ENCODE data around the gene HMGB1. TPM values are rescaled to one million over a fixed set of nuclear protein-coding genes. Genes with fewer than 3 reads are reported as not detected.

Gene HMGB1
- total and polyA plus RNA-seq, 2 donors from 2014 or later = 247 to 264 TPM

DNA sequence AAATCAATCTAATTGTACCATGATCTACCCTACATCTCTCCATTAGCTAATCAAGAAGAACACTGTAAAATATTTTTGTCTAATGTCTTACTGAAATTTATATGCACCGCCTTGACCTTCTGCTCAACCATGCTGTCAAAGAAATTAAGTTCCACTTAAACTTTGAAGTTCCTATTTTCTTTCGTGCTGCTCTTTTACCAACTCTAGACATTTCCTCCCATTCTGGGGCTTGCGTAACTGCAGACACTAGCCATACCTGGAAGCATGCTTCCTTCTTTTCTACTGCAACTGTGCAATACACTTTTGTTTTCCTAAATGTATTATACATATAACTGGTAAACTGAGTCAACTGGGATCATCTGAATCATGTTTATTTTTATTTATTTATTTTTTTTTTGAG, 51.9 kb downstream of the HMGB1 start:
- Histone ChIP-seq H3K9ac (ENCODE audit: low read length in 3 of 3) (no peak overlapping the region), H3K36me3 (ENCODE audit: control insufficient read depth in 2 of 3, insufficient read depth in 3 of 3, low read length in 3 of 3) (no peaks in the 10 kb centered on the region), H3K4me3 (ENCODE audit: low read length in 3 of 3) (no peak overlapping the region), H3K9me3 (ENCODE audit: control insufficient read depth in 2 of 3, insufficient read depth in 1 of 3, low read length in 3 of 3) (no peaks in the 10 kb centered on the region), H3K27ac (ENCODE audit: low read depth in 2 of 2, low read length in 2 of 2) (no peak overlapping the region), H3K4me1 (ENCODE audit: control insufficient read depth in 2 of 3, insufficient read depth in 2 of 3, low read depth in 1 of 3, low read length in 3 of 3) (peaks cover 0 to 5% (median 0%) of the 10 kb centered on the region in 3 donors), H3K27me3 (ENCODE audit: control insufficient read depth, insufficient read depth, low read length) (no peaks in the 10 kb centered on the region)
- DNase-seq (no peak), FAIRE-seq (no peak)
- intact Hi-C loops (cut with DNase I) = no loop called here
- TF ChIP-seq CTCF (IDR thresholded peaks at IDR 0.05; ENCODE audit: borderline replicate concordance, extremely low read depth, insufficient read depth) = no peak

- peaks cover 0 to 5% (median 2%) of the 10 kb centered on the region in 3 donors for H3K4me1 ChIP-seq (ENCODE audit: control insufficient read depth in 2 of 3, insufficient read depth in 2 of 3, low read depth in 1 of 3, low read length in 3 of 3)
- H3K9ac ChIP-seq (ENCODE audit: low read length in 3 of 3) = no peak overlapping the region
- no peak overlapping the region for H3K4me3 ChIP-seq (ENCODE audit: low read length in 3 of 3)
- H3K27ac ChIP-seq (ENCODE audit: low read depth in 2 of 2, low read length in 2 of 2) = no peak overlapping the region
- intact Hi-C loops (cut with DNase I) = no loop called here
- H3K9me3 ChIP-seq (ENCODE audit: control insufficient read depth in 2 of 3, insufficient read depth in 1 of 3, low read length in 3 of 3) = no peaks in the 10 kb centered on the region
- DNase-seq = no peak
- no peak for FAIRE-seq
- H3K36me3 ChIP-seq (ENCODE audit: control insufficient read depth in 2 of 3, insufficient read depth in 3 of 3, low read length in 3 of 3) = no peaks in the 10 kb centered on the region
- TF ChIP-seq CTCF (IDR thresholded peaks at IDR 0.05; ENCODE audit: borderline replicate concordance, extremely low read depth, insufficient read depth) = no peak
- H3K27me3 ChIP-seq (ENCODE audit: control insufficient read depth, insufficient read depth, low read length) = no peaks in the 10 kb centered on the region
Observed at GRCh38 chr13:30412346-30412745, 53.4 kb downstream of the HMGB1 start.

DNA sequence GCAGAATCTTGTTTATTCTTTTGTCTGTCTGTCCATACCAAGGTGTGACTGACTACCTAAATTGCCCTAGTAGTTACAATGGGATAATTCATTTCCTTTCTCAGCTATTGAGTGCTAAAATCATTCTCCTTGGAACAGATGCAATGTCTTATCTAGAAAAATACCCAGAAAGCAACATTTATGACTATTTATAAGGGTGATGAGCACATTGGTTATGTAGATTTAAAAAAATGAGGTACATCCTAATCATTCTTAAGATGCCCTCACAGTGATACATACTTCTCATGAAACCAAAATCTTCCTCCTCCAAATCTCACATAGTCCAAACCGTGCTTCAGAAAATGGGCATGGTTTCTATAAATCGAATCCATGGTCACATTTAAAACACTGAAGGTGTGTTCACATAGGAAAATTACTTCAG, 55.0 kb downstream of the HMGB1 start:
- no peak for FAIRE-seq

More for the DNA sequence above, 55.0 kb downstream of the HMGB1 start:
- no peak for TF ChIP-seq CTCF (IDR thresholded peaks at IDR 0.05; ENCODE audit: borderline replicate concordance, extremely low read depth, insufficient read depth)
- H3K9me3 ChIP-seq (ENCODE audit: control insufficient read depth in 2 of 3, insufficient read depth in 1 of 3, low read length in 3 of 3) = no peaks in the 10 kb centered on the region
- H3K4me1 ChIP-seq (ENCODE audit: control insufficient read depth in 2 of 3, insufficient read depth in 2 of 3, low read depth in 1 of 3, low read length in 3 of 3) = peaks cover 0 to 7% (median 2%) of the 10 kb centered on the region in 3 donors
- no peak overlapping the region for H3K27ac ChIP-seq (ENCODE audit: low read depth in 2 of 2, low read length in 2 of 2)
- DNase-seq = no peak
- no peak overlapping the region for H3K9ac ChIP-seq (ENCODE audit: low read length in 3 of 3)
- no peaks in the 10 kb centered on the region for H3K36me3 ChIP-seq (ENCODE audit: control insufficient read depth in 2 of 3, insufficient read depth in 3 of 3, low read length in 3 of 3)
- H3K27me3 ChIP-seq (ENCODE audit: control insufficient read depth, insufficient read depth, low read length) = no peaks in the 10 kb centered on the region
- no peak overlapping the region for H3K4me3 ChIP-seq (ENCODE audit: low read length in 3 of 3)
- intact Hi-C loops (cut with DNase I) = no loop called here

Measured in kidney (tissue), 14 donors.